DOHH2 (cell line): ENCODE measurements around the gene GRM5.
"Not testable (repeated sequence)": the region's sequence is repeated elsewhere in the genome, so short reads cannot be mapped to it uniquely, and the experiment has no call there.

Experiments used
- H3F3A ChIP-seq: fragments of 200-600 bp; sonication (generic), shearing (Covaris generic); 2 replicates; pipeline ENCODE4 v1.6.0; 2016; ENCODE audit warnings: antibody characterized with exemption, mild to moderate bottlenecking; ENCODE audit not compliant: control insufficient read depth, insufficient read depth
- H3K27ac ChIP-seq: fragments of 200-600 bp; sonication (generic); 2 replicates; pipeline ENCODE4 v1.5.1; 2014; ENCODE audit warnings: low read depth, mild to moderate bottlenecking, low read length, moderate library complexity
- H3K27me3 ChIP-seq: fragments of 200-600 bp; sonication (generic); 2 replicates; pipeline ENCODE4 v1.6.1; 2014; ENCODE audit warnings: mild to moderate bottlenecking, low read length, mixed read lengths; ENCODE audit not compliant: control insufficient read depth
- H3K36me3 ChIP-seq: fragments of 200-600 bp; sonication (generic); 2 replicates; pipeline ENCODE4 v1.6.1; 2014; ENCODE audit warnings: mild to moderate bottlenecking, low read length, moderate library complexity, mixed read lengths; ENCODE audit not compliant: control insufficient read depth
- H3K4me1 ChIP-seq: fragments of 200-600 bp; sonication (generic); 2 replicates; pipeline ENCODE4 v1.6.1; 2014; ENCODE audit warnings: mild to moderate bottlenecking, low read length, mixed read lengths; ENCODE audit not compliant: control insufficient read depth
- H3K4me2 ChIP-seq: fragments of 200-600 bp; sonication (generic); 2 replicates; pipeline ENCODE4 v1.6.0; 2014; ENCODE audit warnings: mild to moderate bottlenecking, low read length, moderate library complexity
- H3K4me3 ChIP-seq: fragments of 200-600 bp; sonication (generic); 2 replicates; pipeline ENCODE4 v1.5.1; 2014; ENCODE audit warnings: mild to moderate bottlenecking, low read length, mixed read lengths
- H3K79me2 ChIP-seq: fragments of 200-600 bp; sonication (generic); 2 replicates; pipeline ENCODE4 v1.6.1; 2014; ENCODE audit warnings: mild to moderate bottlenecking, low read length, mixed read lengths; ENCODE audit not compliant: control insufficient read depth
- H3K9me2 ChIP-seq: fragments of 200-600 bp; sonication (generic); replicated peaks from 2 replicates; pipeline ENCODE4 v1.6.1; 2014; ENCODE audit warnings: mild to moderate bottlenecking, low read length, mixed read lengths; ENCODE audit not compliant: control insufficient read depth
- H3K9me3 ChIP-seq: fragments of 200-600 bp; sonication (generic); 2 replicates; pipeline ENCODE4 v1.6.1; 2014; ENCODE audit warnings: antibody characterized with exemption, low read length, mixed read lengths; ENCODE audit not compliant: control insufficient read depth, insufficient read depth
- H4K20me1 ChIP-seq: fragments of 200-600 bp; sonication (generic); 2 replicates; pipeline ENCODE4 v1.6.0; 2014; ENCODE audit warnings: low read depth, mild to moderate bottlenecking, antibody characterized with exemption, low read length, moderate library complexity; ENCODE audit not compliant: control insufficient read depth, insufficient read depth
- CTCF ChIP-seq: fragments of 200-600 bp; sonication (generic); IDR thresholded peaks from one replicate; pipeline ENCODE4 v1.5.1; 2014; ENCODE audit warnings: antibody characterized with exemption, mild to moderate bottlenecking, low read depth, low read length; ENCODE audit not compliant: poor library complexity, severe bottlenecking
- EZH2phosphoT487 ChIP-seq: fragments of 200-600 bp; sonication (generic); IDR thresholded peaks from 2 replicates; pipeline ENCODE4 v1.6.1; 2017; ENCODE audit warnings: borderline replicate concordance, mild to moderate bottlenecking, antibody characterized with exemption, low read length, moderate library complexity, mixed read lengths

GRM5 gene

GRCh38 chr11:88535266-88535665, 530.5 kb downstream of the GRM5 start:
- no peaks in the 10 kb centered on the region for H3K27me3 ChIP-seq
- no peaks in the 10 kb centered on the region for H3K9me2 ChIP-seq
- H3K79me2 ChIP-seq: no peaks in the 10 kb centered on the region
- H3K36me3 ChIP-seq: no peaks in the 10 kb centered on the region
- H3K9me3 ChIP-seq: no peaks in the 10 kb centered on the region
- H3K4me3 ChIP-seq: no peak overlapping the region
- no peaks in the 10 kb centered on the region for H4K20me1 ChIP-seq
- no peak overlapping the region for H3K4me2 ChIP-seq
- no peaks in the 10 kb centered on the region for H3F3A ChIP-seq
- TF ChIP-seq EZH2phosphoT487 (no peak), CTCF (no peak)
- no peak overlapping the region for H3K27ac ChIP-seq
- no peaks in the 10 kb centered on the region for H3K4me1 ChIP-seq

- H4K20me1 ChIP-seq, H3K4me3 ChIP-seq: not testable (repeated sequence)
Measured at GRCh38 chr11:88534706-88535105, 531.1 kb downstream of the GRM5 start.

GRCh38 chr11:88534185-88534584, 531.6 kb downstream of the GRM5 start:
- Histone ChIP-seq H3K27me3 (no peaks in the 10 kb centered on the region), H3K27ac (no peak overlapping the region), H3K9me3 (no peaks in the 10 kb centered on the region), H3K9me2 (no peaks in the 10 kb centered on the region), H3K4me1 (no peaks in the 10 kb centered on the region), H4K20me1 (no peaks in the 10 kb centered on the region), H3K4me3 (no peak overlapping the region), H3K4me2 (no peak overlapping the region), H3K36me3 (no peaks in the 10 kb centered on the region), H3K79me2 (no peaks in the 10 kb centered on the region), H3F3A (no peaks in the 10 kb centered on the region)
- no peak for TF ChIP-seq EZH2phosphoT487
- no peak for TF ChIP-seq CTCF

More at GRCh38 chr11:88534706-88535105, 531.1 kb downstream of the GRM5 start:
- not testable (repeated sequence) for H3K27me3 ChIP-seq, H3K4me1 ChIP-seq, H3K9me3 ChIP-seq, H3K9me2 ChIP-seq, H3F3A ChIP-seq, H3K36me3 ChIP-seq, H3K79me2 ChIP-seq, H3K4me2 ChIP-seq, H3K27ac ChIP-seq

- no peak overlapping the region for H3K4me2 ChIP-seq
- TF ChIP-seq EZH2phosphoT487: no peak
- no peak for TF ChIP-seq CTCF
- H3K4me1 ChIP-seq: no peaks in the 10 kb centered on the region
- no peaks in the 10 kb centered on the region for H3K9me2 ChIP-seq
- H4K20me1 ChIP-seq: no peaks in the 10 kb centered on the region
- no peaks in the 10 kb centered on the region for H3F3A ChIP-seq
- no peaks in the 10 kb centered on the region for H3K36me3 ChIP-seq
- no peaks in the 10 kb centered on the region for H3K9me3 ChIP-seq
- no peak overlapping the region for H3K4me3 ChIP-seq
- no peaks in the 10 kb centered on the region for H3K27me3 ChIP-seq
- H3K79me2 ChIP-seq: no peaks in the 10 kb centered on the region
- no peak overlapping the region for H3K27ac ChIP-seq
Measured at GRCh38 chr11:88533001-88533400, 532.8 kb downstream of the GRM5 start.
